GM18907 (cell line): Measurements from ENCODE around the gene PIGT.
A peak's percentile ranks its signal among the peaks of the same experiment; 100 is the strongest.

Experiments used
- ATAC-seq: cut with Tn5 transposase; IDR thresholded peaks from one replicate; pipeline ENCODE4 v1.9.1; 2021; ENCODE audit warnings: mild to moderate bottlenecking, moderate library complexity; ENCODE audit not compliant: unreplicated experiment

Gene PIGT

DNA sequence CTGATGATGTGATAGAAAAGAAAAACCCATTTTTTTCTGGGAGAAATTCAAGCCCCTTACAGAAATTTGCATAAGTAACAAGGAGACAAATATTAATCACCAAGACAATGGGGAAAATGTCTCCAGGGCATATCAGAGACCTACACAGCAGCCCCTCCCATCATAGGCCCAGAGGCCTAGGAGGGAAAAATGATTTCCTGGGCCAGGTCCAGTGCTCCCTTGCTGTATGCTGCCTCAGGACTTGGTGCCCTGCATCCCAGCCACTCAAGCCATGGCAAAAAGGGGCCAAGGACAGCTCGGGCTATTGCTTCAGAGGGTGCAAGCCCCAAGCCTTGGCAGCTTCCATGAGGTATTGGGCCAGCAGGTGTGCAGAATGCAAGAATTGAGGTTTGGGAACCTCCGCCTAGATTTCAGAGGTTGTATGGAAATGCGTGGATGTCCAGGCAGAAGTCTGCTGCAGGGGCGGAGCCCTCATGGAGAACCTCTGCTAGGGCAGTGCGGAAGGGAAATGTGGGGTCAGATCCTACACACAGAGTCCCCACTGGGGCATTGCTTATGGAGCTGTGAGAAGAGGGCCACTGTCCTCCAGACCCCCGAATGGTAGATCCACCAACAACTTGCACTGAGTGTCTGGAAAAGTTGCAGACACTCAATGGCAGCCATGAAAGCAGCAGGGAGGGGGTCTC is 15.5 kb upstream of the PIGT start:
- no peak for ATAC-seq

DNA sequence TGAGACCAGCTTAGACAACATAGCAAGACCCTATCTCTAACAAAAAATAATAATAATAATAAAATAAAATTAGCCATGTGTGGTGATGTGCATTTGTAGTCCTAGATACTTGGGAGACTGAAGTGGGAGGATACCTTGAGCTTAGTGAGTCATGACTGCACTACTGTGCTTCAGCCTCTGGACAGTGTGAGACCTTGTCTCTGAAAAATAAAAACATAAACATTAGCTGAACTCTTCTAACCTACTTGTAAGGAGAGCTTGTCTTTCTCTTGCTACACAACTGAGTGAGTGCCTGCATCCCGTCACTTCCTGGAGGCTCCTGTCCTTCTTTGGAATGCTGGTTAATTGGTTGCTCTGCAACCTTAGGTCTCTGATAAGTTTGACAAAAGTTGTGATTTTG is 13.0 kb upstream of the PIGT start:
- ATAC-seq: no peak

DNA sequence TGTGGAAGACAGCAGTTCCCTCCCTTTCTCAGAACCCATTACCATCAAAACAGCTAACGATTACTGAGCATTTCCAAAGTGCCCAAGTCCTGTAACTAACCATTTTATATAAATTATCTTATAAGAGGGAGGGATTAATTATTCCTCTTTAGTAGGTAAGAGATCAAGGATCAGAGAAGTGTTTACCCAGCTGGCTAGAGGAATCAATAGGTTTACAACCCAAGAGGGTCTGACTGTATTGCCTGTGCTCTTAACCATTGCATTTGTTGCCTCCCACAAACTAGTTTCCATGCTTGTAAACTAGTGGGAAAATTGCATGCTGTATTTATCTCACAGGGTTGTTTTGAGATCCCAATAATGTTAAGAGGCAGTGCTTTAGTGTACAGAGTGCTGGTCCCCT is 11.5 kb upstream of the PIGT start:
- ATAC-seq: no peak

DNA sequence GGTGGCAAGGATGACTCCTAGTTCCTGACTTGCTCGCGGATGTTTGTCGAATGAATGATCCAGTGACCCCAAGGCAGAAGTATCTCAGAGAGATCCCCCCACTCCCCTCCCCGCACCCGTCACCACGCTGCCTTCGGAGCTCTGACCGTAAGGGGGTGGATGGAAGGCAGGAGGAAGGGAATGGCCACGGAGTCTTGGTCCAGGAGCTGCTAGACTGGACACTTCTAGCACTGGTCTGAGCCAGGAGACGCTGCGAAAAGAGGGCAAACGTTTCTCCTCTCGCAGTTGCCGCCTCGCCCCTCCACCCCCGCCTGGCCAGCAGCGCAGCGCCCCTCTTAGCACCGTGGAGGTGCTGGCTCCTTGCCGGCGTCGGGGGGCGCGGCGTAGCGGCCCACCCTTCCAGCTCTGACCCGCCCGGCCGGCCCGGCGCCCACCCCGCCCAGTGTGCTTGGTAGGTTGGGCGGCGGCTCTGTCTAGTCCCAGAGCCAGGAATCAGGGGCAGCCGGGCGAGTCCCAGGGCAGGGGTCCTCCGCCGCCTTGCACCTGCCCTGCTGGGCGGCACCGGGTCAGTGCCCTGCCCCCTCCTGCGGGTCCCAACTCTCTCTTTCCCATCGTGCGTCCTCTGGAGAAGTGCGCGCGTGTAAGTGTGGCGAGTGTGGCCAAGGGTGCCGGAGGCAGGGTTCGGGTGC is 10.2 kb upstream of the PIGT start:
- no peak for ATAC-seq

DNA sequence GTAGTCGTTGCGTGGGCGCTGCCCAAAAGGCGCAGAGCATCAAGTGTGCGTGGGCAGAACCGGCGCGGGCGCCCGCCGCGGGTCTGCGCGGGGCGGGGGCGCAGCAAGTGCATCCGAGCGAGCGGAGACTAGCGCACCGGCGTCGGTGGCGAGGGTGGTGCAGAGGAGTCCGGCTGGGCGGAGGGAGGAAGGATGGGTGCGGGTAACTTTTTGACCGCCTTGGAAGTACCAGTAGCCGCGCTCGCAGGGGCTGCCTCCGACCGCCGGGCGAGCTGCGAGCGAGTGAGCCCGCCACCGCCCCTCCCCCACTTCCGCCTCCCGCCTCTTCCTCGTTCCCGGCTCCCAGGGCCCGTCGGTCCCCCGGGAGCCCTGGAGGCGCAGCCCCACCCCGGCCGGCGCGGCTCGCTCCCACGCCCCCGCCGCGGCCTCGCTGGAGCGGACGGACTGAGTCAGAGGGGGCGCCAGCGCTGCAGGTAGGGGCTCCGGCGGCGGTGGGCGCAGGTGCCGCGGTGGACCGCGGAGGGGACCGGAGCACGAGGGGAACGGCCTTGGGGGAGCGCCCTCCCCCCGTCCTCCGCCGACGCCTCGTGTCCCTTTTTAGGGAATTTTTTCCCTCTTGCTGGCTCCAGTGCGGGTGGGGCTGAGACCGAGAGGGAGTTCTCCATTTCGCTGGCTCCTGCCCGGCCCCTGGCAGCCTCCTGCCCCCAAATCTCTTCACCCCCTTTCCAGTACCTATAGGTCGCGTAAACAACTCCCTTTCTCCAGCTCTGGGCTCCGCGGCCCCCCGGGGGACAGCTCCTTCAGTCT is 9.5 kb upstream of the PIGT start:
- ATAC-seq: no peak

DNA sequence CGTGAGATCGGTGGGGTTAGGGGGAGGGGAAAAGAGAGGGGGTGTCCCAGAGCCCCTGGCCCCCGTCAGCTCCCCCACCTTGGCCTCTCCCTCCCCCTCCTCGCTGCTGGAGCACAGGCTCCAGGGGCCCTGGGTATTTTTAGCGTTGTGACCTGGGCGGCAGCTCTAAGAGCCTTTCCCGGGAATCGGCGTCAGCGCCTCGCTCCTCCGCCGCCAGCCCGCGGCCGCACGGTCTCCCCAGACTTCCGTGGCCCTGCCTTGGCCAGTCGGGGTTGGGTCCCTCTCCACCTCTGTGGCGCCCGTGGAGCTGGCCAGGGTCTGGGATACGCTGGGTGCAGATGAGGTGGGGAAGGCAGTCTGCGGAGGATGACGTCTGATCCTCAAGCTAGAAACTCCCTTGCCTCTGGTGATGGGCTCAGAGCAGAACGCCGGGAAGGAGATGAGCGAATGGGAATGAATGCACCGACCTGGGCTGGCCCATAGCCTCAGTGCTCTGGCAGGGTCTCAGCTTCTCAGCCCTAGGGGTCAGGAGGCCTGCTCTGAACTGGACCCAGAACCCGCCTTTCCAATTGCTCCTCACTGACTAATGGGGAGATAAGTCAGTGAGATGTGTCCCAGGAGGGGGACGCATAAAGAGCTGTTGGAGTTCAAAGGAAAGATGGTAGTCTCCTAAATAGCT is 8.7 kb upstream of the PIGT start:
- no peak for ATAC-seq

DNA sequence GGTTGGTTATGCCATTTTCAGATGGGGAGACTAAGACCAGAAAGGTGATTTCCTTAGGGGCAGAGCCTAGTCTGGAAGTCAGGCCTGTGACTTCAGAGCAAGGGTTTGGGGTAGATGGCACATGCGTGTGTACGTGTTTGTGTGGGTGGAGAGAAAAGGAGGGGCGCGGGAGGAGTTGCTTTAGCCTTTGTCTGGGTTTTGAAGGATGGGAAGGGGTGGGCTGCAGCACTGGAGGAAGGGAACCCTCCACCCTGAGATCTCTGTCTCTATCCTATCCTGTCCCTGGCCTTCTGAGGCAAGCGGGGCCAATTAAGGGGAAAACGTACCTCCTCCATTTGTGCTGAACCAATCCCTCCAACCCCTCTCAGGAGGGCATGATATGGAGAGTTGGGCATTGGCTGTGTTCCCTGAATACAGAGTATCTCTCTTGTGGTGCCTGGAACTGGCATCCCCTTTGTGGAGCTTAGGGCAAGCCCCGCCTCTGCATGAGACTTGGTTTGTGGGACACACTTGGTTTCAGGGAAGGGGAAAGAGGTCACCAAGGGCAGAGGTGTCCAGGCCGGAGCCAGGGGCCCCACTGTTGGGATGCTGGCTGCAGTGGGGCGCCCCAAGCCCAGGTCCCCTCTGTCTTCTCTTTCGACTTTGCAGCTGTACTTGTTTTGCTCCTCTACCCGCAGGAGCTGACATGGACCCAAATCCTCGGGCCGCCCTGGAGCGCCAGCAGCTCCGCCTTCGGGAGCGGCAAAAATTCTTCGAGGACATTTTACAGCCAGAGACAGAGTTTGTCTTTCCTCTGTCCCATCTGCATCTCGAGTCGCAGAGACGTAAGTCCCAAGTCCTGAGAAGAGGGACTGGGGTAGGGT is 7.9 kb upstream of the PIGT start, which contains the start of gene DBNDD2:
TSS of gene DBNDD2 (plus strand) at position 507 of the 863 bp plus-strand sequence. CDS start at position 686, 179 bp downstream.
- ATAC-seq: no peak

DNA sequence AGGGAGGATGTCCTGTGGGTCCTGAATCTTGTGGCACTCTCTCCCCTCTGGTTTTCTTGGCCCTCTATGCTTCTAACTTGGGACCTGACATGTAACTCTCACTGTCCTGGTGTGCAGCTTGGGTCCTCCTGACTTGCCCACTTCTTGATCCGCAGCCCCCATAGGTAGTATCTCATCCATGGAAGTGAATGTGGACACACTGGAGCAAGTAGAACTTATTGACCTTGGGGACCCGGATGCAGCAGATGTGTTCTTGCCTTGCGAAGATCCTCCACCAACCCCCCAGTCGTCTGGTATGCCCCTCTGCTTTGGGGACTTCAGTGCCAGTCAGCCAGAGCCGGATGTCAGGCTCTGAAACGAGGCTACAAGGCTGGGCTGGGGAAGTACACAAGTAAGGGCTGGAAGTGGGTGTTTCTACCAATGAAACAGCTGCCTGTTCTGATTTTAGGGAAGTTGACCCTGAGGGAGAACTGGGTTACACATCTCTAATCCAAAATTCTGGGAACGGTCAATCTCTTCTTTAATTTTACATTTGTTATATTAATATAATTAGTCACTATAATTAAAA is 7.2 kb upstream of the PIGT start:
- no peak for ATAC-seq

DNA sequence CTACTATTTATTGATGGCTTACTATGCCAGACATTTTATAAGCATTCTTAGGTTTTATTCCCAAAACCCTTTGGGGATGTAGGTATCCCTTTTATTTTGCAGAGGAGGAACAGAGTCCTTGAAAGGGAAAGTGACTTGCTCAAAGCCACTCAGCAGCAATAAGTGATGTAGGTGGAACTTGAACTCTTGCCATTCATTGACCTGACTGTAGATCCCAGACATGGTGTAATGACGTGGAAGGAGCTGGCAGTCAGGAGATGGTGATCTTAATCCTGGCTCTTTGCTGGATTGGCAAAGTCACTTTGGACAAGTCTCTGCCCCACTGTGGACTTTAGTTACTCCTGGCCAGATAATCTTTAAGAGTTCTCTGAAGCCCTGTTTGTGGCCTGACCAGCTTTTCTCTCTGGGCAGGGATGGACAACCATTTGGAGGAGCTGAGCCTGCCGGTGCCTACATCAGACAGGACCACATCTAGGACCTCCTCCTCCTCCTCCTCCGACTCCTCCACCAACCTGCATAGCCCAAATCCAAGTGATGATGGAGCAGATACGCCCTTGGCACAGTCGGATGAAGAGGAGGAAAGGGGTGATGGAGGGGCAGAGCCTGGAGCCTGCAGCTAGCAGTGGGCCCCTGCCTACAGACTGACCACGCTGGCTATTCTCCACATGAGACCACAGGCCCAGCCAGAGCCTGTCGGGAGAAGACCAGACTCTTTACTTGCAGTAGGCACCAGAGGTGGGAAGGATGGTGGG is 6.2 kb upstream of the PIGT start:
- ATAC-seq: no peak

DNA sequence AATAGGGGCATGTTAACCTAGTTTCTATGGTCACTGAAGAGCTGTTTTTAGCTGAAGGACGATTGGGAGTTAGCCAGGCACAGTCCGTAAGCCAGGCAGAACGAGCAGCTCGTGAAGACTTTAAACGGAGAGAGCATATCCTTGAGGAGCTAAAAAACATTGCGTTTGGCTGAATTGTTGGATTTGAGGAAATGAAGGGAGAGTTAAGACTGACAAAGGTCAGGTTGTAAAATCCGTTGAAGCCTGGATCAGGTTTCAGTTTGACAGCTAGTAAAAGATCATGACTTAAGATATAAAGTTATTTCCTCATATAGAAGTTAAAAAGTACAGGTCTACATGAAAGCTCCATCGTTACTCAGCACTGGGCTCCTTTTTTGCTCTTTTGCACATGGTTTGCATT is 5.1 kb upstream of the PIGT start:
- no peak for ATAC-seq

DNA sequence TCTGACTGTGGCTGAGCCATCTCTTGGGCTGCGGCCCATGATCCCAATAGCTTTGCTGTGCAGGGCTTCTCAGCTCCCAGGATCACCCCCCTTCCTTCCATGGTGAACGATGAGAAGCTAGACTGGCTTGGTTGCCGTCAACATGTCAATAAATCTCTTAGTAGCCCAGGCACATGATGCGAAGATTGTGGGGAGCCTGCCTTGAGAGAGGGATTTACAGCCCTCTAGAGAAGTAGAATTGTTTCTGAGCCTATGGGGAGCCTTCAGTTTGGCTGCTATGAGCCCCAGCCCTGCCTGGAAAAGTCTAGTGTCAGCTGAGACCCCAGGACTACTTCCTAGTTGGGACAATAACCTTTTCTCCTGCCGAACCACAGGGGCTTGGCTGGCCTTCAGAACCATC is 3.3 kb upstream of the PIGT start:
- no peak for ATAC-seq

DNA sequence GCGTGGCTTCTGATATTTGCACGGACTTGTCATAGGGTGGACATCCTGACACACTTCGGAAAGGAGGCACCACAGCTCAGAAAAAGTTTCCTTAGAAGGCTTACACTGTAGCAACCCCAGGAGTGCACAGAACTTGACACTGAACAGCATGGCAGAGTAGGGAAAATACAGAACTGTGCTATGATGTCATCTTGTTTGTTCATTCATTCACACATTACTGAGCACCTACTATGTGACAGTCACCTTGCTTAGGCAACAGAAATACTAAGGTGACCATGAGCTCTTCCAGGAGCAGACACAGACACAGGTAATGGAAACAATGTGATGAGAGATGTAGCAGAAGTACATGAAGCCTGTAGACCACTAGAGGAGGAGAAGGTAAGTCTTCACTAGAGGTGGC is 2.5 kb upstream of the PIGT start:
- no peak for ATAC-seq

DNA sequence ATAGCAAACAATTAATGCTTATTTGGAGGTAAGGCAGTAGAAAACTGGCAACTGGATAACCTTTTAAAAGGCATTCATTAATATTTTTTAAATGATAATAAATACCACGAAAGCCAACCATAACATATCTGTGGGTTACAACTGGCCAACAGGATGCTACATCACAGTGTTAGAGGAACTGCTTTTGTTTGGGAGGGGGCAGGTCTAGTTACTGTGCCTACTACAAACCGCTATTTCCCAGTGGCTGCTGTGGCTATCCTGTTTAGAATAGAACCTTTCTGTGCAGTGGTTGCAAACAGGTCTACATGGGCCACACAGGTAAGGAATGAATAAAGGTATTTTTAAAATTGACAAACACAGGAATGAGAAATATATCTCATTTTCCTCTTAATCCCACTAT is 976 bp downstream of the PIGT start:
- no peak for ATAC-seq

DNA sequence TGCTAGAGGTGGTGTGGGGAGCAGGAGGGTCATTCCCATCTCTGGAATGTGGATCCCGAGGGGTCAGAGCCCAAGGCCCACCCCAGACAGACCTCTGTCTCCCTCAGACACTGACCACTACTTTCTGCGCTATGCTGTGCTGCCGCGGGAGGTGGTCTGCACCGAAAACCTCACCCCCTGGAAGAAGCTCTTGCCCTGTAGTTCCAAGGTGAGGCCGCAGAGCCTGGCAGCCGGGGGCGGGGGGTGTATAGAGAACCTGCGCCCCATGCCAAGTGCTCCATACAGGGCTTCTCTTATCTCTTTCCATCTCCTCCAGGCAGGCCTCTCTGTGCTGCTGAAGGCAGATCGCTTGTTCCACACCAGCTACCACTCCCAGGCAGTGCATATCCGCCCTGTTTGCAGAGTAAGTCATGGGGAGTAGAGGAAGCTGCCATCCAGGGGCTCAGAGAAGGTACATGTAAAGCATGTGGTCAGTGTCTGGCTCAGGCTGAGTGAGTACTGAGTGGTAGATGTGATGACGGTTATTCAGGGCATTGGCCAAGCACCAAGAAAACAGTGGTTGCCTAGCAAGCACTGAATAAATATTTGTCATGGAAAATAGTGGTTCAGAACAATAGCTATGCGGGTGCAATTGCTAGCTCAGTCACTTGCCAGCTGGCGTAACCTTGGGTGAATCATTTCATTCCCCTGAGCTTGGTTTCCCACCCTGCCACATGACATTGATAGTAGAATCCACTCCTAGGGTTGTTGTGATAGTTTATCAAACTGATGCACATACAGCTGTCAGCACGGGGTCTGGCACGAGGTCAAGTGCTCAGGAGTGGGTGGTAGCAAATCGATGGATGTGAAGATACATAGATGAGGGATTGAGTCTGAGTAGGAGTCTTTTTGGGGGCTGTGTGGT is 3.5 kb downstream of the PIGT start:
- peak; percentile 73 for ATAC-seq

DNA sequence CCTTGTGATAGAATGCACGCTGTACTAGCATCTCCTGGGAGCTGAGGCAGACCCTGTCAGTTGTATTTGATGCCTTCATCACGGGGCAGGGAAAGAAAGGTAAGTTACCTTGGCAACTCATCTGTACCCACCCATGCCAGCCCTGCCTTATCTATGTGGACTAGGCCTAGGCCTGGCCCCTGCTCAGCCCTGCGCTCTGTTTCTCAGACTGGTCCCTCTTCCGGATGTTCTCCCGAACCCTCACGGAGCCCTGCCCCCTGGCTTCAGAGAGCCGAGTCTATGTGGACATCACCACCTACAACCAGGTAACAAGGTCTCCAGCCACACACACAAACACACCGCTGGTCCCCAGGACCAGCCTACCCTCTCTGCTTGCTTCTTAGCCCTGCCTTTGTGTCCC is 4.2 kb downstream of the PIGT start:
- ATAC-seq: no peak

DNA sequence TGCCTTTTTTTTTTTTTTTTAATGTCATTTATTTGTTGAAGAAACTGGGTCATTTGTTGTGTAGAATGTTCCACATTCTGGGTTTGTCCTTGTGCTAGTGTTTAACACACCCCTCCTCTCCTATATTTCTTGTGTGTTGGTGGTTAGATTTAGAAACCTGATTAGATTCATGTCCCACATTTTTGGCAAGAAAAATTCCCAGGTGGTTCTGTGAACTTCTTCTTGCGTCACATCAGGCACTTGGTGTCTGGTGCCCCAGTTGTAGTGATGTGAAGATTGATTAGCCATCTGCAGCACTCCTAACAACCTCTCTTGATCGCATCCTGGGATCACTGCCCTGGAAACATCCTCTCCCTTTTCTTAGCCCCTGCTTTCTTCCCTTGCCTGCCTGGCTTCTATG is 7.8 kb downstream of the PIGT start:
- ATAC-seq: no peak

DNA sequence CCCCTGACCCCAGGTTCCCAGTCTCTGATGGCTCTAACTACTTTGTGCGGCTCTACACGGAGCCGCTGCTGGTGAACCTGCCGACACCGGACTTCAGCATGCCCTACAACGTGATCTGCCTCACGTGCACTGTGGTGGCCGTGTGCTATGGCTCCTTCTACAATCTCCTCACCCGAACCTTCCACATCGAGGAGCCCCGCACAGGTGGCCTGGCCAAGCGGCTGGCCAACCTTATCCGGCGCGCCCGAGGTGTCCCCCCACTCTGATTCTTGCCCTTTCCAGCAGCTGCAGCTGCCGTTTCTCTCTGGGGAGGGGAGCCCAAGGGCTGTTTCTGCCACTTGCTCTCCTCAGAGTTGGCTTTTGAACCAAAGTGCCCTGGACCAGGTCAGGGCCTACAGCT is 9.6 kb downstream of the PIGT start:
- no peak for ATAC-seq

DNA sequence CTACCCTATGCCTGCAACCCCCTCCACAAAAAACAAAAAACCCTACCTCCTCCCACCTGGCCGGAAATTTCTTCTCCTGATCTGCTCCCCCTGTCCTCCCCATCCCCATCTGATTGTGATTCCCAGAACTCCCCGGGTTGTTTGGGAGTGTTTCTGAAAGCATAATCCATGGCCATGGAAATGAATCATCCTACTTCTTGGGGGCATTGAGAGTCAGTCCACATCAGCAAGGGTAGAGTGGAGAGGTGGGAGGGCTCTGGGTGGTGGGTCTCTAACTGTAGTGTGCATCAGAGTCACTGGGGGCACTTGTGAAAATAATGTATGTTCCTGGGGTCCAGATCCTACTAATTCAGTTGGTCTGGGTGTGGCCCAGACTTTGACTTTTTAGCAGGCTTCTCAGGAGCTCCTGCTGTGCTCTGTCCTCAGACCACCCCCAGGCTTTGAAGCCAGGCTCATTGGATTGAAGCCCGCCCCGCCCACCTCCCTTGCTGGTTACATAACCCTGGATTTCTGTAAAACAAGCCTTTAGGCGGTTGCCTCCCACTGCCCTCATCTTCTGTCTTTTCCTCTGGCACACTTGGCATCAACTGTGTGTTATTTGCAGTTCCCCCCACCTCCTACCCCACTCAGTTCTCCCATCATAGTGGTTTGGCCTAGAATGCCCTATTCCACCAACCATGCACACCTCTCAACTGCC is 10.5 kb downstream of the PIGT start:
- ATAC-seq: no peak
